HG03135 (cell line): ENCODE results near the gene CHD6.

Experiments used
- ATAC-seq: cut with Tn5 transposase; IDR thresholded peaks from one replicate; pipeline ENCODE4 v1.9.1; 2021; ENCODE audit warnings: mild to moderate bottlenecking, moderate library complexity; ENCODE audit not compliant: unreplicated experiment

The CHD6 gene

GRCh38 chr20:41373931-41374920 lies 244.0 kb downstream of the CHD6 start:
- ATAC-seq, result no peak

GRCh38 chr20:41373251-41373783 lies 244.9 kb downstream of the CHD6 start:
- no peak for ATAC-seq

GRCh38 chr20:41371371-41371770 lies 246.8 kb downstream of the CHD6 start:
- no peak for ATAC-seq

GRCh38 chr20:41370176-41370575 lies 248.0 kb downstream of the CHD6 start:
- no peak for ATAC-seq

GRCh38 chr20:41369673-41370072 lies 248.5 kb downstream of the CHD6 start:
- no peak for ATAC-seq

GRCh38 chr20:41367956-41368355 lies 250.2 kb downstream of the CHD6 start:
- ATAC-seq, result no peak

GRCh38 chr20:41367393-41367695 lies 250.8 kb downstream of the CHD6 start:
- ATAC-seq, result no peak

GRCh38 chr20:41366546-41367392 lies 251.4 kb downstream of the CHD6 start, which contains the start of gene EMILIN3:
Gene EMILIN3 (minus strand): TSS chr20:41366818. CDS start chr20:41366634, 184 bp downstream.
- no peak for ATAC-seq

GRCh38 chr20:41365777-41366545 lies 252.2 kb downstream of the CHD6 start:
- no peak for ATAC-seq

GRCh38 chr20:41364967-41365765 lies 253.0 kb downstream of the CHD6 start:
- no peak for ATAC-seq

GRCh38 chr20:41364236-41364855 lies 253.8 kb downstream of the CHD6 start:
- no peak for ATAC-seq

- no peak for ATAC-seq
Observed at GRCh38 chr20:41363601-41364000, 254.6 kb downstream of the CHD6 start.

GRCh38 chr20:41362748-41363140 lies 255.4 kb downstream of the CHD6 start:
- no peak for ATAC-seq

- no peak for ATAC-seq
Observed at GRCh38 chr20:41361757-41362747, 256.1 kb downstream of the CHD6 start.

- no peak for ATAC-seq
Observed at GRCh38 chr20:41360831-41361756, 257.1 kb downstream of the CHD6 start.

GRCh38 chr20:41359541-41360011 lies 258.6 kb downstream of the CHD6 start:
- ATAC-seq, result no peak

- ATAC-seq, result no peak
Observed at GRCh38 chr20:41358717-41359116, 259.5 kb downstream of the CHD6 start.
